Right lobe of liver (tissue), 6 donors: Measurements from ENCODE around the gene ALPL. TPM values are rescaled to one million over a fixed set of nuclear protein-coding genes. Genes with fewer than 3 reads are reported as not detected.

Experiments used
- ATAC-seq, 4 donors: fragments of 200-7000 bp; cut with Tn5 transposase; one replicate each; pipeline ENCODE4 v1.9.1; 2020; ENCODE audit warnings: mild to moderate bottlenecking in 4 of 4, moderate library complexity in 4 of 4
- DNase-seq, 3 donors: peaks; one replicate each; pipeline ENCODE4 v3.0.0-alpha.2; 2020
- H3K27ac ChIP-seq, 3 donors: fragments of 200-600 bp; one replicate each; pipeline ENCODE4 v1.8.0; 2022
- H3K27me3 ChIP-seq, 2 donors: fragments of 200-600 bp; one replicate each; pipeline ENCODE4 v1.8.0; 2022
- H3K36me3 ChIP-seq, 4 donors: fragments of 200-600 bp; sonication (generic) in 1 of 4; one replicate each; pipeline versions ENCODE4 v1.5.1 to v1.8.0; 2017 to 2022; ENCODE audit warnings: control low read depth in 1 of 4
- H3K4me1 ChIP-seq, 4 donors: fragments of 200-600 bp; sonication (generic) in 1 of 4; one replicate each; pipeline versions ENCODE4 v1.5.1 to v1.8.0; 2017 to 2022; ENCODE audit warnings: control low read depth in 1 of 4
- H3K4me3 ChIP-seq, 3 donors: fragments of 200-600 bp; one replicate each; pipeline ENCODE4 v1.8.0; 2022
- H3K9me3 ChIP-seq, 4 donors: fragments of 200-600 bp; sonication (generic) in 1 of 4; one replicate each; pipeline versions ENCODE4 v1.5.1 to v1.8.0; 2017 to 2022; ENCODE audit warnings: control low read depth in 1 of 4
- POLR2A ChIP-seq: fragments of 450-650 bp; IDR thresholded peaks from one replicate; pipeline ENCODE4 v1.6.1; 2017; ENCODE audit warnings: antibody characterized with exemption, mild to moderate bottlenecking
- WGBS: methylation state at CpG from one replicate; pipeline ENCODE4 v1.1.6; 2018; ENCODE audit warnings: low coverage, low lambda C conversion rate; ENCODE audit not compliant: insufficient coverage; ENCODE audit errors: missing lambda C conversion rate; 5-methylcytosine and 5-hydroxymethylcytosine counted together
- intact Hi-C, 2 donors: fragments of 100-400 bp; cut with DNase I; formaldehyde crosslinking; loops; one replicate each; pipeline versions ENCODE4 v1.11.2 to v1.14.1; 2022
- total RNA-seq, 6 experiments: library from RNA; depleted of rRNA in 2 of 6; stranded (reverse); fragments of >200 nt in 2 of 6; fragmentation: NEBNext Ultra II Directional in 3 of 6; extraction: Animal tissue kit (Norgen Biotek cat#: 25700) in 3 of 6; gene quantifications; one replicate each; pipeline versions ENCODE4 v1.1.0 to v1.2.4, GENCODE V29; 2016 to 2023
- TF ChIP-seq, protein P1 (sequence below), 4 donors: fragments of 200-600 bp in 3 of 4; fragments of 450-650 bp in 1 of 4; IDR thresholded peaks; one replicate each; pipeline versions ENCODE4 v1.5.1 to v1.8.0; 2016 to 2022; ENCODE audit warnings: antibody characterized with exemption in 4 of 4, mild to moderate bottlenecking in 2 of 4
- donor health status: DM: no; HTN: yes; CAD: no.
- donor health status: DM: no; HTN: no; CAD: no.
- donor health status: DM: no; HTN: no; CAD: no.
- donor health status: DM: no; HTN: yes; CAD: no.
- donor health status: DM: no; HTN: yes; CAD: no.

Gene ALPL
- total RNA-seq, 6 experiments from 2014 or later = 23.2 to 81.5 (median 48.1) TPM

- WGBS = 16% methylated on average over 8 of the region's 27 CpGs
- TF ChIP-seq, protein P1, sequence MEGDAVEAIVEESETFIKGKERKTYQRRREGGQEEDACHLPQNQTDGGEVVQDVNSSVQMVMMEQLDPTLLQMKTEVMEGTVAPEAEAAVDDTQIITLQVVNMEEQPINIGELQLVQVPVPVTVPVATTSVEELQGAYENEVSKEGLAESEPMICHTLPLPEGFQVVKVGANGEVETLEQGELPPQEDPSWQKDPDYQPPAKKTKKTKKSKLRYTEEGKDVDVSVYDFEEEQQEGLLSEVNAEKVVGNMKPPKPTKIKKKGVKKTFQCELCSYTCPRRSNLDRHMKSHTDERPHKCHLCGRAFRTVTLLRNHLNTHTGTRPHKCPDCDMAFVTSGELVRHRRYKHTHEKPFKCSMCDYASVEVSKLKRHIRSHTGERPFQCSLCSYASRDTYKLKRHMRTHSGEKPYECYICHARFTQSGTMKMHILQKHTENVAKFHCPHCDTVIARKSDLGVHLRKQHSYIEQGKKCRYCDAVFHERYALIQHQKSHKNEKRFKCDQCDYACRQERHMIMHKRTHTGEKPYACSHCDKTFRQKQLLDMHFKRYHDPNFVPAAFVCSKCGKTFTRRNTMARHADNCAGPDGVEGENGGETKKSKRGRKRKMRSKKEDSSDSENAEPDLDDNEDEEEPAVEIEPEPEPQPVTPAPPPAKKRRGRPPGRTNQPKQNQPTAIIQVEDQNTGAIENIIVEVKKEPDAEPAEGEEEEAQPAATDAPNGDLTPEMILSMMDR (IDR thresholded peaks at IDR 0.05) = no peak
- no peak for TF ChIP-seq POLR2A
- no peaks in the 10 kb centered on the region for H3K36me3 ChIP-seq
- no peaks in the 10 kb centered on the region for H3K27me3 ChIP-seq
- no peaks in the 10 kb centered on the region for H3K9me3 ChIP-seq
- H3K4me3 ChIP-seq = peak overlapping the region in 1 of 3 donors; percentile 11
- H3K27ac ChIP-seq = peak overlapping the region; percentile 78 to 90 (median 79)
- peaks cover 0 to 48% (median 22%) of the 10 kb centered on the region in 4 donors for H3K4me1 ChIP-seq
- ATAC-seq (peak; percentile 44 to 63 (median 58)), DNase-seq (peak; percentile 71 to 84 (median 74))
- intact Hi-C loops = no loop called here
Observed at GRCh38 chr1:21537932-21538630, 28.9 kb downstream of the ALPL start.

DNA sequence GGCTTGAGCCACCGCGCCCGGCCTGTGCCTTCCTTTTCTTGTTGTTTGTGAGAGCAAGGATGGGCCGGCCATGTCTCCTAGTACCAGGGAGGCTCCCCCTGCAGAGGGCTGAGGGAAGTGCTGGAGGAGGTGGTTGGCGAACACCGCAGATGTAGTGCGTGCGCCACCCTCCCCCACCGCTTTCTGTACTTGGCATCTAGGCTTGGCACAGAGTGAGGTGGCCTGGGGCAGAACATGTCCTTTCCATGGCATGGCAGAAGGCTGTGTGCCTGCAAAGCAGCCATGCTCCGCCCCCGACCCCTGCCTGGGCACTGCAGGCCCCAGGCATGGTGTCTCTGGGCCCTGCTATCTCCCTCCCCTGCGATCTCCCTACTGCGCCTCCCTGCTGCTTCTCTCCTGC is 30.7 kb downstream of the ALPL start:
- no peaks in the 10 kb centered on the region for H3K9me3 ChIP-seq
- ATAC-seq (peak; percentile 47 to 73 (median 64)), DNase-seq (peak; percentile 68 to 82 (median 82))
- H3K4me3 ChIP-seq = no peak overlapping the region
- no peaks in the 10 kb centered on the region for H3K27me3 ChIP-seq
- WGBS = 38% methylated on average over 7 of the region's 13 CpGs
- no peaks in the 10 kb centered on the region for H3K36me3 ChIP-seq
- TF ChIP-seq, protein P1 (IDR thresholded peaks at IDR 0.05) = peak; percentile 30 to 61 (median 49)
- TF ChIP-seq POLR2A = peak; percentile 36
- H3K4me1 ChIP-seq = peaks cover 0 to 56% (median 28%) of the 10 kb centered on the region in 4 donors
- intact Hi-C loops = no loop called here
- peak overlapping the region in 2 of 3 donors; percentile 67 to 78 for H3K27ac ChIP-seq

DNA sequence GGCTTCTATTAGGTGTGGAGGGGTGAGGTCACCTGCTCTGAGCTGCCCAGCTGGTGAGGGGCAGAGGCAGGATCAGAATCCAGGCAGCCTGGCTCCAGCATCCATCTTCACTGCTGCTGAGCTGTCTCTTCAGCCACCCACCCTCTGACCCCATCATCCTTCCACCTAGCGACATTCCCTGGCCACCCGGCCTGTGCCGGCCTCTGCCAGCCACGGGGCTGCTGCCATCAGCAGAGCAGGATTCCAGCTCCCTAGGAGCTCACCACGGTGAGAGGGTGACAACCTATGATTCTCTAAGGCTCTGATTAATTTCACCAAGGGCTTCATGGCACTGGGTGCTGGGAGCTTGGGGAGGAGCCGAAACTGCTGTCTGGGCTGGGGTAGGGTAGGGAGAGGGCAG is 32.1 kb downstream of the ALPL start:
- Histone ChIP-seq H3K4me3 (no peak overlapping the region), H3K4me1 (peaks cover 0 to 68% (median 34%) of the 10 kb centered on the region in 4 donors), H3K36me3 (no peaks in the 10 kb centered on the region), H3K27ac (peak overlapping the region in 1 of 3 donors; percentile 47), H3K9me3 (no peaks in the 10 kb centered on the region), H3K27me3 (no peaks in the 10 kb centered on the region)
- DNase-seq (no peak), ATAC-seq (no peak)
- WGBS = 70% methylated on average over 2 of the region's 6 CpGs
- TF ChIP-seq, protein P1 (IDR thresholded peaks at IDR 0.05) = no peak
- no peak for TF ChIP-seq POLR2A
- intact Hi-C loops = no loop called here

GRCh38 chr1:21541835-21542234 is 32.6 kb downstream of the ALPL start:
- ATAC-seq (no peak), DNase-seq (no peak)
- intact Hi-C loops = no loop called here
- Histone ChIP-seq H3K27ac (peak overlapping the region in 1 of 3 donors; percentile 47), H3K9me3 (no peaks in the 10 kb centered on the region), H3K4me3 (no peak overlapping the region), H3K4me1 (peaks cover 0 to 73% (median 37%) of the 10 kb centered on the region in 4 donors), H3K36me3 (no peaks in the 10 kb centered on the region), H3K27me3 (no peaks in the 10 kb centered on the region)
- 86% methylated on average over 1 of the region's 3 CpGs for WGBS
- TF ChIP-seq, protein P1 (IDR thresholded peaks at IDR 0.05) = no peak
